CD4-positive, alpha-beta T cell (primary cell): ENCODE results near the gene RDH14. TPM values are rescaled to one million over a fixed set of nuclear protein-coding genes. Genes with fewer than 3 reads are reported as not detected.

Experiments used
- ATAC-seq: fragments of 200-7000 bp; cut with Tn5 transposase; one replicate; pipeline ENCODE4 v1.10.0; 2022; ENCODE audit warnings: mild to moderate bottlenecking; ENCODE audit not compliant: poor library complexity
- CTCF ChIA-PET: fragments of 350-600 bp; sonication (Branson Sonifier 250); formaldehyde crosslinking; loops from one replicate; lab custom pipeline; 2021; ENCODE audit warnings: antibody characterized with exemption, inconsistent platforms; lab: Charles Lee
- POLR2A ChIA-PET: fragments of 350-600 bp; sonication (Branson Sonifier 250); formaldehyde crosslinking; loops from one replicate; lab custom pipeline; 2021; ENCODE audit warnings: antibody characterized with exemption, inconsistent platforms; lab: Charles Lee
- DNase-seq, 14 experiments: peaks; one replicate each; pipeline ENCODE4 v3.0.0-alpha.2; 2013 to 2020; ENCODE audit warnings: mixed read lengths in 2 of 14
- H3K27ac ChIP-seq, 2 donors: one replicate each; pipeline versions ENCODE4 v1.5.1 to v1.7.0; 2013; ENCODE audit warnings: low read length in 2 of 2, low read depth in 1 of 2, mild to moderate bottlenecking in 1 of 2
- H3K27me3 ChIP-seq, 2 experiments: 1 replicate in 1 of 2; 2 replicates in 1 of 2; pipeline versions ENCODE4 v1.6.1 to v1.7.0; 2013; ENCODE audit warnings: low read length in 2 of 2, control low read depth in 1 of 2, mild to moderate bottlenecking in 1 of 2, moderate library complexity in 1 of 2; ENCODE audit not compliant: insufficient read depth in 2 of 2, control insufficient read depth in 1 of 2
- H3K36me3 ChIP-seq: one replicate; pipeline ENCODE4 v1.6.1; 2013; ENCODE audit warnings: low read length, control low read depth; ENCODE audit not compliant: insufficient read depth
- H3K4me1 ChIP-seq: one replicate; pipeline ENCODE4 v1.6.1; 2013; ENCODE audit warnings: low read length, control low read depth; ENCODE audit not compliant: insufficient read depth
- H3K4me3 ChIP-seq: one replicate; pipeline ENCODE4 v1.5.1; 2013; ENCODE audit warnings: mild to moderate bottlenecking, low read length, moderate library complexity
- H3K9me3 ChIP-seq, 2 experiments: 1 replicate in 1 of 2; 2 replicates in 1 of 2; pipeline versions ENCODE4 v1.6.1 to v1.7.0; 2013; ENCODE audit warnings: low read length in 2 of 2, mild to moderate bottlenecking in 2 of 2, control low read depth in 1 of 2, moderate library complexity in 1 of 2; ENCODE audit not compliant: control insufficient read depth in 1 of 2, insufficient read depth in 1 of 2
- H3K27ac Mint-ChIP-seq: one replicate; pipeline ENCODE4 v1.8.0; 2020; ENCODE audit warnings: mixed read lengths
- H3K27me3 Mint-ChIP-seq: one replicate; pipeline ENCODE4 v1.8.0; 2021; ENCODE audit warnings: mixed read lengths
- H3K36me3 Mint-ChIP-seq: one replicate; pipeline ENCODE4 v1.8.0; 2021; ENCODE audit warnings: low read depth, mixed read lengths
- H3K4me1 Mint-ChIP-seq: one replicate; pipeline ENCODE4 v1.8.0; 2021; ENCODE audit warnings: low read depth, mixed read lengths
- H3K4me3 Mint-ChIP-seq: one replicate; pipeline ENCODE4 v1.8.0; 2020; ENCODE audit warnings: mild to moderate bottlenecking, mixed read lengths
- H3K9me3 Mint-ChIP-seq: one replicate; pipeline ENCODE4 v1.8.0; 2020; ENCODE audit warnings: mixed read lengths
- CTCF ChIP-seq: fragments of 200-600 bp; IDR thresholded peaks from one replicate; pipeline ENCODE4 v1.8.0; 2022; ENCODE audit warnings: antibody characterized with exemption, mild to moderate bottlenecking
- intact Hi-C, 2 experiments: fragments of 100-400 bp; cut with DNase I in 1 of 2; cut with micrococcal nuclease in 1 of 2; formaldehyde crosslinking; loops; one replicate each; pipeline versions ENCODE4 v1.15.1 to v1.9.0; 2023 to 2025; cut with DNase I, micrococcal nuclease
- total RNA-seq, 174 experiments: library from RNA in 2 of 174; stranded (reverse) in 2 of 174; gene quantifications; one replicate each; pipeline ENCODE4 v1.2.3 and lab custom pipeline; 2021 to 2026

The RDH14 gene
- total RNA-seq, 2 experiments from 2014 or later: 11.4 to 12.7 TPM

DNA sequence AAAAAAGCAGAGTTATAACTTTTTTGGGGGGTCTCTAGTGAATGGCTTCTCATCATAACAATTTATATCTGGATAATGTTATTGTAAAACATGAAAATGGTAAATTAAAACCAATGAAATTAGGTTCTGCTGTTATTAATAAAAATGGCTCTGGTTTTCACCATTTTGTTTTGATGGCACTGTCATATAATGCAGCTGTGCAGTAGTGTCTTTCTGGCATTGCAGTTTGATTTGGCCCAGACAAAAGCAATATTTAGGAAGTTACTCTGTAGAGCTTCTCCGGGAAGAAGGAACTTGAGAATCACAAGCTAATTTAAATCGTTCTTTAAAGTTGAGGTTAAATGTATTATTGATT lies 44.1 kb upstream of the RDH14 start:
- POLR2A ChIA-PET: no interaction called here
- Histone ChIP-seq H3K27ac (no peak overlapping the region), H3K4me1 (no peaks in the 10 kb centered on the region), H3K36me3 (no peaks in the 10 kb centered on the region), H3K27me3 (no peaks in the 10 kb centered on the region), H3K9me3 (no peaks in the 10 kb centered on the region), H3K4me3 (no peak overlapping the region)
- intact Hi-C loops: no loop called here
- Mint-ChIP-seq H3K4me1 (no peaks in the 10 kb centered on the region), H3K4me3 (no peak overlapping the region), H3K27me3 (no peaks in the 10 kb centered on the region), H3K36me3 (no peaks in the 10 kb centered on the region), H3K27ac (no peak overlapping the region), H3K9me3 (no peaks in the 10 kb centered on the region)
- DNase-seq (no peak), ATAC-seq (no peak)
- CTCF ChIA-PET: no interaction called here
- no peak for TF ChIP-seq CTCF

DNA sequence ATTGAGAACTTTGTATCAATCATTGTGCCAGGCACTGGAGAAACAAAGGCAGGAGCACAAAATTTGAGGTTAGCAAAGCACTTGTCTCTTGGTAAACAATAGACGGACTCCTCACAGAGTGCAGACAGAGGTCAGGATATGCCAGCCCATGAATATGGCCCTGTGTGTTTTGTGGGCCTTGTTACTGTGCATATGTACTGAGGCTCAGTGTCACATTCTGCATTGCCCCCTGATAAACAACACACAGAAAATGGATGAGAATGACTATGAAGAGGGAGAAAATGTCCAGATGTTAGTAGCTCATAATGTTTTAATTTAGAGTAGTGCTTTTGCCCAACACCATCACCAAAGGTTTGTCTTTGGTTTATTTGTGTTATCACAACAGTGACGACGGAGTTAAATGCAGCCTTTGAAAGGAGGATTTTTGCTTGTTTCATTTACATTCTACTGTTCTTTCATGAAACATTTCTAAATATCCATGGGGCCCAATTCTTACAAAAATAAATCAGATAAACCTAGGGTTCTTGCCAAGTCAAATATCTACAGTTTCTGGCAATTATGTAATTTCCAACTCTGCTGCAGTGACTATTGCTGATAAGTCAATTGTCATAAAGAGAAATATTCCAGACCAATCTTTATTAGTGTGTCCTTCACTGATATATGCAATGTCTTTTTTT lies 43.5 kb upstream of the RDH14 start:
- DNase-seq (no peak), ATAC-seq (no peak)
- H3K9me3 Mint-ChIP-seq: no peaks in the 10 kb centered on the region
- H3K27ac Mint-ChIP-seq: no peak overlapping the region
- no peak for TF ChIP-seq CTCF
- no peaks in the 10 kb centered on the region for H3K4me1 Mint-ChIP-seq
- ChIA-PET CTCF (no interaction called here), POLR2A (no interaction called here)
- H3K27me3 Mint-ChIP-seq: no peaks in the 10 kb centered on the region
- H3K27ac ChIP-seq: no peak overlapping the region
- no peak overlapping the region for H3K4me3 ChIP-seq
- intact Hi-C loops: no loop called here
- H3K27me3 ChIP-seq: no peaks in the 10 kb centered on the region
- no peaks in the 10 kb centered on the region for H3K9me3 ChIP-seq
- H3K4me3 Mint-ChIP-seq: no peak overlapping the region
- no peaks in the 10 kb centered on the region for H3K36me3 ChIP-seq
- H3K4me1 ChIP-seq: no peaks in the 10 kb centered on the region
- H3K36me3 Mint-ChIP-seq: no peaks in the 10 kb centered on the region

GRCh38 chr2:18602298-18602697 lies 41.8 kb upstream of the RDH14 start:
- ChIA-PET CTCF (no interaction called here), POLR2A (no interaction called here)
- no peak overlapping the region for H3K4me3 ChIP-seq
- no peak for TF ChIP-seq CTCF
- no peak for ATAC-seq
- H3K27me3 ChIP-seq: no peaks in the 10 kb centered on the region
- H3K27ac ChIP-seq: no peak overlapping the region
- no peaks in the 10 kb centered on the region for H3K4me1 ChIP-seq
- no peaks in the 10 kb centered on the region for H3K36me3 ChIP-seq
- Mint-ChIP-seq H3K4me1 (no peaks in the 10 kb centered on the region), H3K4me3 (no peak overlapping the region), H3K36me3 (no peaks in the 10 kb centered on the region), H3K27me3 (no peaks in the 10 kb centered on the region), H3K9me3 (no peaks in the 10 kb centered on the region), H3K27ac (no peak overlapping the region)
- DNase-seq: no peak
- intact Hi-C loops: no loop called here
- no peaks in the 10 kb centered on the region for H3K9me3 ChIP-seq
